GM12892 (cell line): ENCODE data around the gene SERTAD1.

Experiments
- DNase-seq: peaks from one replicate; pipeline ENCODE4 v3.0.0; 2011; ENCODE audit not compliant: insufficient read length
- FAIRE-seq: peaks from 2 replicates; lab custom pipeline; 2011; peaks lifted over from hg19 to GRCh38; lab: Jason Lieb, UNC
- POLR2A ChIP-seq: IDR thresholded peaks from 2 replicates; pipeline ENCODE4 v1.6.1; 2011; ENCODE audit warnings: low read depth, low read length, control low read depth
- POLR2AphosphoS5 ChIP-seq: IDR thresholded peaks from 2 replicates; pipeline ENCODE4 v1.6.1; 2011; ENCODE audit warnings: low read depth, low read length, control low read depth
- TAF1 ChIP-seq: IDR thresholded peaks from 2 replicates; pipeline ENCODE4 v1.6.1; 2011; ENCODE audit warnings: low read depth, mild to moderate bottlenecking, control low read depth, low read length, borderline replicate concordance

The SERTAD1 gene

DNA sequence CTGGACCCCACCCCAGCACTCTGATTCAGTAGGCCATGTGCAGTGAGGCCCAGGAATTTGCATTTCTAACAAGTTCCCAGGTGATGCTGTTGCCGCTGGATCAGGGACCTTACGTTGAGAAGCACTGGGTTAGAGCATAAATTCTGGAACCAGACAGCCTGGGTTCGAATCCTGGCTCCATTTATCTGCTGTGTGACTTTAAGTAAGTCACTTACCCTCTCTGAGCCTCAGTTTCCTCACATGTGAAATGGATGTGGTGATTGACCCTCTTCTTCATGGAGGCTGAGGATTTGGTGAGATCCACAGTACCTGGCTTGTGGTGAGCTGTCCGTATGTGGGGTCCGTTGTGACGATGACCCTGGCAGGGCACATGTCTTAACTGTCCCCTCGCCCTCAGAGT is 51.7 kb downstream of the SERTAD1 start:
- DNase-seq (no peak), FAIRE-seq (no peak)
- TF ChIP-seq POLR2AphosphoS5 (no peak), TAF1 (no peak), POLR2A (no peak)

DNA sequence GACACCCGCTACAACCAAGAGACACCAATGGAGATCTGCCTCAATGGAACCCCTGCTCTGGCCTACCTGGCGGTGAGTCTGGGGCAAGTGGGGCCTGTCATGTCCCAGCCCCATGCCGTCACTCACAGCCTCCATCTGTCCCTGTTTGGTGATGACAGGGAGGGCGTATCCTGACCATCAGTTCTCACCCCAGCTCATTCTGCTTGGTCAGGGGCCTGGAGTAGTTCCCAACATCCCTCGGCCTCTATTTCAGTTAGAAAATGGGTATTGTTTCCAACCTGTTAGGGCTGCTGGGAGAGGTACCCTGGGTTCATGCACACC is 54.0 kb downstream of the SERTAD1 start:
- DNase-seq (no peak), FAIRE-seq (no peak)
- no peak for TF ChIP-seq POLR2AphosphoS5
- TF ChIP-seq TAF1: no peak
- no peak for TF ChIP-seq POLR2A
